ENCODE results near the gene SPATA12. TPM values are rescaled to one million over a fixed set of nuclear protein-coding genes. Genes with fewer than 3 reads are reported as not detected.

SPATA12 gene
- total RNA-seq, 1 donor, result 0.09 TPM

GRCh38 chr3:57093489-57093888 lies 33.0 kb downstream of the SPATA12 start:
- H3K4me3 ChIP-seq (ENCODE audit: low read depth, low read length), result no peak overlapping the region
- no peak for DNase-seq (ENCODE audit: low read depth)
- no peak for TF ChIP-seq CTCF (IDR thresholded peaks at IDR 0.05; ENCODE audit: insufficient read depth, low read length)

- DNase-seq (ENCODE audit: low read depth), result peak; percentile 27
Observed at GRCh38 chr3:57093971-57094535, 33.6 kb downstream of the SPATA12 start.

DNA sequence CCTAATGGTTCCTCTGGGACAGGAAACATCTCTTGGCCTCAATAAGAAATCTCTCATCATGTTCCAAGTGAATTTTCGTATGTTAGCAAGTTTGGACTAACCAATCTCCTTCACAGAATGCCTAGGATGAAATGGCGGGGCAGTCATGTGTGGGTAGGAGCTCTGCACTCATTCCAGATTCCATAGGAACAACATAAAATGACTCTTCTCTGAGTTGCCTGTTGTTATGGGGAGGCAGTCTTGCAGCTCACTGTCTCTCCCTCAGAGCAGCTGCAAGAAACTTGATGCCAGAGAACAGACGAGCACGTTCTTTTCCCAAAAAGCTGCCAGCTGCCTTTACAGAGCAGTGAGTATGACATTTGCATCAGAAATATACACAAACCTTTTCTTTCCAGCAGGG lies 34.1 kb downstream of the SPATA12 start:
- no peak overlapping the region for H3K4me3 ChIP-seq (ENCODE audit: low read depth, low read length)
- TF ChIP-seq CTCF (IDR thresholded peaks at IDR 0.05; ENCODE audit: insufficient read depth, low read length), result no peak
- DNase-seq (ENCODE audit: low read depth), result peak; percentile 48

More at GRCh38 chr3:57093971-57094535, 33.6 kb downstream of the SPATA12 start:
- H3K4me3 ChIP-seq (ENCODE audit: low read depth, low read length), result no peak overlapping the region
- TF ChIP-seq CTCF (IDR thresholded peaks at IDR 0.05; ENCODE audit: insufficient read depth, low read length), result no peak

- TF ChIP-seq CTCF (IDR thresholded peaks at IDR 0.05; ENCODE audit: insufficient read depth, low read length), result no peak
- no peak overlapping the region for H3K4me3 ChIP-seq (ENCODE audit: low read depth, low read length)
- DNase-seq (ENCODE audit: low read depth), result no peak
Observed at GRCh38 chr3:57095363-57095762, 34.9 kb downstream of the SPATA12 start.

DNA sequence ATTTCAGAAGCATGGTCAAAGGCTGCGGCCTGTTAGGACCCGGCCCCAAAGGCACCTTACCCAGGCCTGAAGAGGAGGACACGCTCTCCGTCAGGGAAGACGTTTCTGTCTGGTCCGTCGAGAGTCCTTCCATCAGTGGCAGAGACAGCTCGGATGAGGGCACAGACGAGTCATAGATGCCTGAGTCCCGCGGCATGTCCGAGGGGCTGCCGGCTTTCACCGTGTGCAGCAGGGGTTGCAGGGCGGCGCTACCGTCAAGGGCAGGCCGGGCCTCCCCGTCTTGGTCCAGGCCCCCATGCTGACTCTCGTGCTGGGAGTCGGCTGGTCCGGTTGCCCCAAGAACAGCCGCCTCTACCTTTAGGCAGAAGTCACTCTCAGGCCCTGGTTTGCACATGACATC lies 37.1 kb downstream of the SPATA12 start:
- no peak for DNase-seq (ENCODE audit: low read depth)
- H3K4me3 ChIP-seq (ENCODE audit: low read depth, low read length), result no peak overlapping the region
- TF ChIP-seq CTCF (IDR thresholded peaks at IDR 0.05; ENCODE audit: insufficient read depth, low read length), result no peak

DNA sequence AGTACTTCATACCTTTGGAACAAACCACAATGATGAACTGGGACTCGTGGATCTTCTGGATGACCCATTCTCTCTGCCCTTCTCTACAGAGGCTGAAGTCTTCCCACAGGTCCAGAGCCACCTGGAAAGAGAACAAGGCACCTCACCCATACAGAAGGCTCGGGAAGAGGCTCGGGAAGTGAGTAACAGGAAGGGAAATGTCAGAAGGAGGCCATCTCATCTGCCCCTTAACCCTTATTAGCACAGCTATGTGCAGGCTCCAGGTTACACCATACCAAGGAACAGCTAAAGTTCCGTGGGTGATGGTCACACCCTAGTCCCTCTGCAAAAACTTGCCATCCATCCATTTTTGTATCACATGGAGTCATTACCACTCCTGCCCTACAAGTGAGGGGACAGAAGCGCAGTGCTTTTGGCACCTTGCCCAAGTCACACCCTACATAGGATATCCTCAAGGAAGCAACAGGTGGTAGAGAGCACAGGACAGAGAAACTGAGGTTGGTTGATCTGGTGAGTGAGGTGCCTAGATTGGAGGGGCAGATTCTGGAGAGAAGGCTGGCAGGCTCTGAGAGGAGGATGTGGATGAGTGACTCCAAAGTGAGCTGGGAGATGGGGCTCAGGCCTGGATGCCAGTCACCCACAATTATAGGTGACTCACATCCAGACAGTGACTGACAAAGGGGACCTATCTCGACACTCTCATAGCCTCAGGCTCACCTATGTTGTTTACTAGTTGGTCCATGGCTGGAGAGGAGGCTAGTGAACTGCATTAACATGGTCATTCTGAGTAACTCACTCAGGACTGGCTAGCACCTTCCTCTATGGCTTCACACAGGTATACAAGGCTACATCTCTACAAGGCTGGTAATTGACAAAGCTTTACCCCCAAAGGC lies 38.2 kb downstream of the SPATA12 start:
- no peak overlapping the region for H3K4me3 ChIP-seq (ENCODE audit: low read depth, low read length)

More for the DNA sequence above, 38.2 kb downstream of the SPATA12 start:
- DNase-seq (ENCODE audit: low read depth), result no peak
- no peak for TF ChIP-seq CTCF (IDR thresholded peaks at IDR 0.05; ENCODE audit: insufficient read depth, low read length)

Measured in fibroblast of the aortic adventitia (primary cell).